Right lobe of liver (tissue), 4 donors: ENCODE results near the gene ZBTB16.

ENCODE experiments used
- CTCF ChIP-seq, 4 donors: fragments of 200-600 bp in 3 of 4; fragments of 450-650 bp in 1 of 4; IDR thresholded peaks; one replicate each; pipeline versions ENCODE4 v1.5.1 to v1.8.0; 2016 to 2022; ENCODE audit warnings: antibody characterized with exemption in 4 of 4, mild to moderate bottlenecking in 2 of 4
- POLR2A ChIP-seq: fragments of 450-650 bp; IDR thresholded peaks from one replicate; pipeline ENCODE4 v1.6.1; 2017; ENCODE audit warnings: antibody characterized with exemption, mild to moderate bottlenecking
- donor health status: DM: no; HTN: no; CAD: no.
- donor health status: DM: no; HTN: no; CAD: no.
- donor health status: DM: no; HTN: yes; CAD: no.

GRCh38 chr11:114163229-114163631, 103.7 kb downstream of the ZBTB16 start:
- TF ChIP-seq CTCF (IDR thresholded peaks at IDR 0.05) (no peak), POLR2A (no peak)
